Effector CD8-positive, alpha-beta T cell (primary cell): ENCODE data around the gene PLSCR5.
A peak's percentile ranks its signal among the peaks of the same experiment; 100 is the strongest.

Experiments used
- DNase-seq: peaks from one replicate; lab custom pipeline; 2025; lab: John Stamatoyannopoulos, UW

Gene PLSCR5

GRCh38 chr3:146585156-146585555, 20.0 kb downstream of the PLSCR5 start:
- no peak for DNase-seq

- DNase-seq, result no peak
These were observed 23.1 kb downstream of the PLSCR5 start for GRCh38 chr3:146581951-146582467.

- DNase-seq, result no peak
These were observed 24.0 kb downstream of the PLSCR5 start for GRCh38 chr3:146581080-146581601.

GRCh38 chr3:146577662-146578061, 27.5 kb downstream of the PLSCR5 start:
- DNase-seq, result peak; percentile 0

GRCh38 chr3:146575636-146576035, 29.5 kb downstream of the PLSCR5 start:
- no peak for DNase-seq

- DNase-seq, result no peak
These were observed 31.0 kb downstream of the PLSCR5 start for GRCh38 chr3:146574173-146574572.

- DNase-seq, result no peak
These were observed 35.8 kb downstream of the PLSCR5 start for GRCh38 chr3:146569314-146569713.

- DNase-seq, result no peak
These were observed 39.0 kb downstream of the PLSCR5 start for GRCh38 chr3:146566138-146566537.

- no peak for DNase-seq
These were observed 43.3 kb downstream of the PLSCR5 start for GRCh38 chr3:146561879-146562278.

GRCh38 chr3:146561463-146561862, 43.7 kb downstream of the PLSCR5 start:
- no peak for DNase-seq

GRCh38 chr3:146560678-146561077, 44.5 kb downstream of the PLSCR5 start:
- no peak for DNase-seq

- DNase-seq, result no peak
These were observed 45.8 kb downstream of the PLSCR5 start for GRCh38 chr3:146559388-146559787.

GRCh38 chr3:146558781-146559180, 46.4 kb downstream of the PLSCR5 start:
- no peak for DNase-seq

- DNase-seq, result no peak
These were observed 47.4 kb downstream of the PLSCR5 start for GRCh38 chr3:146557745-146558144.

- DNase-seq, result no peak
These were observed 49.8 kb downstream of the PLSCR5 start for GRCh38 chr3:146555311-146555710.

GRCh38 chr3:146554151-146554760, 50.9 kb downstream of the PLSCR5 start:
- no peak for DNase-seq

GRCh38 chr3:146550743-146551510, 54.2 kb downstream of the PLSCR5 start:
- no peak for DNase-seq

- DNase-seq, result no peak
These were observed 55.0 kb downstream of the PLSCR5 start for GRCh38 chr3:146550070-146550615.

- no peak for DNase-seq
These were observed 57.8 kb downstream of the PLSCR5 start for GRCh38 chr3:146547235-146547835.

- DNase-seq, result no peak
These were observed 58.7 kb downstream of the PLSCR5 start for GRCh38 chr3:146546366-146546965.

- no peak for DNase-seq
These were observed 60.1 kb downstream of the PLSCR5 start for GRCh38 chr3:146544929-146545528.
